ENCODE data around the gene CLCNKA.
A peak's percentile ranks its signal among the peaks of the same experiment; 100 is the strongest.

CLCNKA gene

GRCh38 chr1:16073490-16074119 is 51.8 kb downstream of the CLCNKA start, which contains the start of gene FAM131C:
Gene FAM131C, minus strand, starts transcription at chr1:16073651. Its CDS starts 209 bp downstream, at chr1:16073442.
- TF ChIP-seq CTCF (IDR thresholded peaks at IDR 0.05; ENCODE audit: low read length, missing control alignments): no peak
- H3K4me3 ChIP-seq (replicated peaks; ENCODE audit: low read depth, low read length): peak within 1 kb of the TSS; percentile 34
- no peak for DNase-seq (ENCODE audit: low read depth)

GRCh38 chr1:16074217-16074616 is 52.4 kb downstream of the CLCNKA start:
- no peak for TF ChIP-seq CTCF (IDR thresholded peaks at IDR 0.05; ENCODE audit: low read length, missing control alignments)
- no peak overlapping the region for H3K4me3 ChIP-seq (replicated peaks; ENCODE audit: low read depth, low read length)
- DNase-seq (ENCODE audit: low read depth): no peak

- peak; percentile 87 for DNase-seq (ENCODE audit: low read depth)
- no peak for TF ChIP-seq CTCF (IDR thresholded peaks at IDR 0.05; ENCODE audit: low read length, missing control alignments)
- no peak overlapping the region for H3K4me3 ChIP-seq (replicated peaks; ENCODE audit: low read depth, low read length)
Measured at GRCh38 chr1:16075337-16076030, 53.6 kb downstream of the CLCNKA start.

GRCh38 chr1:16076031-16076864 is 54.4 kb downstream of the CLCNKA start:
- no peak overlapping the region for H3K4me3 ChIP-seq (replicated peaks; ENCODE audit: low read depth, low read length)
- DNase-seq (ENCODE audit: low read depth): peak; percentile 89
- no peak for TF ChIP-seq CTCF (IDR thresholded peaks at IDR 0.05; ENCODE audit: low read length, missing control alignments)

- TF ChIP-seq CTCF (IDR thresholded peaks at IDR 0.05; ENCODE audit: low read length, missing control alignments): no peak
- no peak for DNase-seq (ENCODE audit: low read depth)
- no peak overlapping the region for H3K4me3 ChIP-seq (replicated peaks; ENCODE audit: low read depth, low read length)
Measured at GRCh38 chr1:16076865-16077238, 55.0 kb downstream of the CLCNKA start.

GRCh38 chr1:16077406-16078245 is 55.8 kb downstream of the CLCNKA start:
- H3K4me3 ChIP-seq (replicated peaks; ENCODE audit: low read depth, low read length): no peak overlapping the region
- no peak for DNase-seq (ENCODE audit: low read depth)
- TF ChIP-seq CTCF (IDR thresholded peaks at IDR 0.05; ENCODE audit: low read length, missing control alignments): no peak

Data from fibroblast of pulmonary artery (primary cell).